ENCODE results near the gene PRSS27.
"Not testable (repeated sequence)": the region's sequence is repeated elsewhere in the genome, so short reads cannot be mapped to it uniquely, and the experiment has no call there.

The PRSS27 gene

GRCh38 chr16:2670017-2670416 is 50.0 kb downstream of the PRSS27 start:
- peak in 1 of 2 experiments; percentile 41 for DNase-seq

GRCh38 chr16:2669587-2669986 is 50.4 kb downstream of the PRSS27 start:
- not testable (repeated sequence) for DNase-seq

DNA sequence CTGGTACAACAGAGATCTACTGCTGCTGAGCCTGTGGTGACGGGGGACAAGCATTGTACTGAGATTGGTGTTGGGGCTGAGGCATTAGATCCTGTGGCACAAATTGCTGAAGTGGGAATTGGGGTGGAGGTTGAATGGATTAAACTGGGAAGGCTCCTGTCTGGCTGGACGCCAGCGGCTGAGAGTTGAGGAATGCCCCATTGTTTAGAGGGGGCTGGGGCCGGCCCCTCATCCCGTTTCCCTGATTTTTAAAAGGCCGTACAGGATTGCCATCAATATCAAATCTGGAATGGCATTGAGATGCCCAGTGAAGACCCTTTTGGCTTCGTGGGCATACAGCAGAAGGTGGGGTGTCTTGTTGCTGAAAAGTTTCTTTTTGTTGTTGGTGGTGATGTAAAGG is 53.4 kb downstream of the PRSS27 start:
- DNase-seq: not testable (repeated sequence)

DNA sequence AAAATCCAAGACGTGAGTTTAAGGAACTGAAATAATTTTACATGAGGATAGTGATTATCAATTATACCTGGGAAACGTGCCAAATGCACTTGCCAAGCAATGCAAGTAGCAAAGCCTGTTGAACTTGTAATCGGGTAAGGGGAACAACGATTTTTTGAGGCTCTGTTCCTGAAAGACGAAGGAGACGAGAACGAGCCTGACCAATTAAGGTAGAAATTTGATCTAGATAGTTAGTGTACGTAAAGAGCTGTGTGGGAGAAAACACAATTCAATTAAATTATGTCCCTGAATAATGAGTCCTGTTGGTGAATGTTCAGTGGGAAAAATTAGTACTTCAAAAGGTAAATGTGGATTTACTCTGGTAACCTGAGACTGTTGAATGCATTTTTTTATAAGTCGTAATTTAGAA is 55.4 kb downstream of the PRSS27 start:
- no peak for DNase-seq

- DNase-seq: no peak
Observed at GRCh38 chr16:2663553-2664546, 56.2 kb downstream of the PRSS27 start.
